Parathyroid adenoma (tissue), 2 donors: ENCODE data around the gene MYCBPAP.
"Not testable (repeated sequence)": the region's sequence is repeated elsewhere in the genome, so short reads cannot be mapped to it uniquely, and the experiment has no call there.

Source experiments
- H2AFZ ChIP-seq: fragments of 300-600 bp; sonication (generic); one replicate; pipeline ENCODE4 v1.7.0; 2017; ENCODE audit warnings: antibody characterized with exemption, mild to moderate bottlenecking
- H3K27ac ChIP-seq: fragments of 300-600 bp; sonication (generic); one replicate; pipeline ENCODE4 v1.7.0; 2017
- H3K27me3 ChIP-seq: fragments of 300-600 bp; sonication (generic); one replicate; pipeline ENCODE4 v1.7.0; 2017; ENCODE audit warnings: low read length; ENCODE audit not compliant: control insufficient read depth, insufficient read depth
- H3K36me3 ChIP-seq: fragments of 300-600 bp; sonication (generic); one replicate; pipeline ENCODE4 v1.7.0; 2017; ENCODE audit warnings: low read length; ENCODE audit not compliant: control insufficient read depth, insufficient read depth
- H3K4me1 ChIP-seq: fragments of 300-600 bp; sonication (generic); one replicate; pipeline ENCODE4 v1.7.0; 2017; ENCODE audit warnings: control low read depth
- H3K4me2 ChIP-seq: fragments of 300-600 bp; sonication (generic); one replicate; pipeline ENCODE4 v1.7.0; 2017; ENCODE audit warnings: low read length
- H3K4me3 ChIP-seq: fragments of 300-600 bp; sonication (generic); one replicate; pipeline ENCODE4 v1.7.0; 2017; ENCODE audit warnings: low read depth, low read length
- H3K79me2 ChIP-seq: fragments of 300-600 bp; sonication (generic); one replicate; pipeline ENCODE4 v1.7.0; 2017; ENCODE audit warnings: control low read depth
- H3K9ac ChIP-seq: fragments of 300-600 bp; sonication (generic); one replicate; pipeline ENCODE4 v1.7.0; 2017; ENCODE audit warnings: mild to moderate bottlenecking
- H3K9me3 ChIP-seq: fragments of 300-600 bp; sonication (generic); one replicate; pipeline ENCODE4 v1.7.0; 2017; ENCODE audit warnings: low read length; ENCODE audit not compliant: control insufficient read depth
- TF ChIP-seq, protein P1 (sequence below): fragments of 300-600 bp; sonication (generic); IDR thresholded peaks from one replicate; pipeline ENCODE4 v1.7.0; 2017; ENCODE audit warnings: antibody characterized with exemption, mild to moderate bottlenecking
- donor health status: primary hyperparathyroidism.

The MYCBPAP gene

DNA sequence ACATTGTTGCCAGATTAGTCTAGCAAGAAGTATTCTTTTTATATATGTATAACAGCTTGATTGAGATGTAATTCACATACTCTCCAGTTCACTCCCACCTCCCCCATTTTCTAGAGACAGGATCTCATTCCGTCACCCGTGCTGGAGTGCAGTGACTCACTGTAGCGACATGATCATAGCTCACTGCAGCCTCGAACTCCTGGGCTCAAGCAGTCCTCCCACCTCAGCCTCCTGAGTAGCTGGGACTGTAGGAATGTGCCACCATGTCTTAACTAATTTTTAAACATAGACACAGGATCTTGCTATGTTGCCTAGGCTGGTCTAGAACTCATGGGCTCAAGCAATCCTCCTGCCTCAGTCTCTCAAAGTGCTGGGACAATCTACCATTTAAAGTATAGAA, 32.9 kb upstream of the MYCBPAP start:
- no peaks in the 10 kb centered on the region for H3K36me3 ChIP-seq
- peaks cover 19% of the 10 kb centered on the region for H3K4me1 ChIP-seq
- H3K4me2 ChIP-seq = no peak overlapping the region
- no peak overlapping the region for H2AFZ ChIP-seq
- no peaks in the 10 kb centered on the region for H3K27me3 ChIP-seq
- no peaks in the 10 kb centered on the region for H3K79me2 ChIP-seq
- H3K4me3 ChIP-seq = no peak overlapping the region
- TF ChIP-seq, protein P1, sequence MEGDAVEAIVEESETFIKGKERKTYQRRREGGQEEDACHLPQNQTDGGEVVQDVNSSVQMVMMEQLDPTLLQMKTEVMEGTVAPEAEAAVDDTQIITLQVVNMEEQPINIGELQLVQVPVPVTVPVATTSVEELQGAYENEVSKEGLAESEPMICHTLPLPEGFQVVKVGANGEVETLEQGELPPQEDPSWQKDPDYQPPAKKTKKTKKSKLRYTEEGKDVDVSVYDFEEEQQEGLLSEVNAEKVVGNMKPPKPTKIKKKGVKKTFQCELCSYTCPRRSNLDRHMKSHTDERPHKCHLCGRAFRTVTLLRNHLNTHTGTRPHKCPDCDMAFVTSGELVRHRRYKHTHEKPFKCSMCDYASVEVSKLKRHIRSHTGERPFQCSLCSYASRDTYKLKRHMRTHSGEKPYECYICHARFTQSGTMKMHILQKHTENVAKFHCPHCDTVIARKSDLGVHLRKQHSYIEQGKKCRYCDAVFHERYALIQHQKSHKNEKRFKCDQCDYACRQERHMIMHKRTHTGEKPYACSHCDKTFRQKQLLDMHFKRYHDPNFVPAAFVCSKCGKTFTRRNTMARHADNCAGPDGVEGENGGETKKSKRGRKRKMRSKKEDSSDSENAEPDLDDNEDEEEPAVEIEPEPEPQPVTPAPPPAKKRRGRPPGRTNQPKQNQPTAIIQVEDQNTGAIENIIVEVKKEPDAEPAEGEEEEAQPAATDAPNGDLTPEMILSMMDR = no peak
- H3K9ac ChIP-seq = no peak overlapping the region
- H3K9me3 ChIP-seq = no peaks in the 10 kb centered on the region
- H3K27ac ChIP-seq = no peak overlapping the region

- H3K27ac ChIP-seq, H3K4me2 ChIP-seq, H3K36me3 ChIP-seq, H3K27me3 ChIP-seq, H3K9me3 ChIP-seq, H3K4me3 ChIP-seq, H3K9ac ChIP-seq, H3K79me2 ChIP-seq: not testable (repeated sequence)
- Histone ChIP-seq H3K4me1 (peaks cover 19% of the 10 kb centered on the region), H2AFZ (peak overlapping the region; percentile 20)
Observed at GRCh38 chr17:50475775-50476544, 32.3 kb upstream of the MYCBPAP start.

GRCh38 chr17:50476545-50477315, 31.5 kb upstream of the MYCBPAP start:
- H2AFZ ChIP-seq = peak overlapping the region; percentile 20
- no peak overlapping the region for H3K27ac ChIP-seq
- H3K9me3 ChIP-seq = no peaks in the 10 kb centered on the region
- H3K79me2 ChIP-seq = no peaks in the 10 kb centered on the region
- H3K4me2 ChIP-seq = no peak overlapping the region
- no peak overlapping the region for H3K9ac ChIP-seq
- H3K4me3 ChIP-seq = no peak overlapping the region
- TF ChIP-seq, protein P1 = no peak
- H3K36me3 ChIP-seq = no peaks in the 10 kb centered on the region
- H3K4me1 ChIP-seq = peaks cover 19% of the 10 kb centered on the region
- H3K27me3 ChIP-seq = no peaks in the 10 kb centered on the region

DNA sequence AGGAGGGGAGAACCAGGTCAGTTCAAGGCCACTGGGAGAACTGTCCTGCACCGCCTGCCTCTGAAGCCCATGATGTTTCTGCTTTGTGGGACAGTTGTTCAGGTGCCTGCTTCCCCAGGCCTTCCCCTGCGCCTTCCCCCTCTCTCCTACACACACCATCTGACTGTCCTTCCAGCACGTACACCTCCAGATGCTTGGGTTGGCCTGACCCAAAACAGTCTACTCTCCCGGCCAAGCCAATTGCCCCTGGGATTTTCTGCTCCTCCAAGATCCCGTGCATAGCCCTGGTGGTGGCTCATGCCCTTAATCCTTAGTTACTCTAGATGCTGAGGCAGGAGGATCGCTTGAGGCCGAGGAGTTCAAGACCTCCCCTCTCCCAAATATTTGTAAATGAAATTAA, 30.3 kb upstream of the MYCBPAP start:
- H3K4me2 ChIP-seq = peak overlapping the region; percentile 74
- peak overlapping the region; percentile 62 for H3K4me3 ChIP-seq
- no peak overlapping the region for H3K9ac ChIP-seq
- no peaks in the 10 kb centered on the region for H3K27me3 ChIP-seq
- TF ChIP-seq, protein P1 = no peak
- H2AFZ ChIP-seq = peak overlapping the region; percentile 87
- no peaks in the 10 kb centered on the region for H3K79me2 ChIP-seq
- no peaks in the 10 kb centered on the region for H3K9me3 ChIP-seq
- H3K4me1 ChIP-seq = peaks cover 13% of the 10 kb centered on the region
- H3K36me3 ChIP-seq = no peaks in the 10 kb centered on the region
- peak overlapping the region; percentile 83 for H3K27ac ChIP-seq
